NT2/D1 (cell line): ENCODE measurements around the gene UBAP1L.

Experiments used
- SUZ12 ChIP-seq: IDR thresholded peaks from 2 replicates; pipeline ENCODE4 v1.6.1; 2011; ENCODE audit not compliant: insufficient read length, insufficient read depth; ENCODE audit errors: extremely low read depth
- YY1 ChIP-seq: IDR thresholded peaks from 2 replicates; pipeline ENCODE4 v1.6.1; 2011; ENCODE audit not compliant: insufficient read length, insufficient read depth

DNA sequence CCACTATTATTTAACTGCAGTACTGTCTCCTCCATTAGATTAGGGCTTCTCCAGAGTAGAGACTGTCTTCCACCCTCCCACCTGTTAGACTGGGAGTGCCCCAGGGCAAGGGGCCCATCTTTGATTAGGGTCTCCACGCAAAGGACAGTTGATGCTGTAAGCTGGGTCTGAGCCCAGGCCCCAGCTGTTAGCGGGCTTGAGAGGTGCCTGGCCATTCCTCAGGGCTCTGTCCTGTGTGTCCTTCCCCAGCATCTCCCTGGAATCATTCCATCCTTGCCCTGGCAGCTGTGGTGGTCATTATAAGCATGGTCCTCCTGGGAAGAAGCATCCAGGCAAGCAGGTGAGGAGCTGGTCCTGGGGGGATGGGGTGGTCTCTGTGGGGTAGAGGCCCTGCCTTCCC is 63.7 kb downstream of the UBAP1L start:
- no peak for TF ChIP-seq YY1
- TF ChIP-seq SUZ12, result no peak
